SIG-M5 (cell line): ENCODE results near the gene EFS.
"Not testable (repeated sequence)": the region's sequence is repeated elsewhere in the genome, so short reads cannot be mapped to it uniquely, and the experiment has no call there.

ENCODE experiments used
- DNase-seq: peaks from one replicate; lab custom pipeline; 2025; lab: John Stamatoyannopoulos, UW

The EFS gene

GRCh38 chr14:23399591-23399990 is 34.6 kb upstream of the EFS start:
- no peak for DNase-seq

GRCh38 chr14:23399136-23399535 is 34.2 kb upstream of the EFS start:
- no peak for DNase-seq

- no peak for DNase-seq
These were observed 33.4 kb upstream of the EFS start for GRCh38 chr14:23398348-23398747.

DNA sequence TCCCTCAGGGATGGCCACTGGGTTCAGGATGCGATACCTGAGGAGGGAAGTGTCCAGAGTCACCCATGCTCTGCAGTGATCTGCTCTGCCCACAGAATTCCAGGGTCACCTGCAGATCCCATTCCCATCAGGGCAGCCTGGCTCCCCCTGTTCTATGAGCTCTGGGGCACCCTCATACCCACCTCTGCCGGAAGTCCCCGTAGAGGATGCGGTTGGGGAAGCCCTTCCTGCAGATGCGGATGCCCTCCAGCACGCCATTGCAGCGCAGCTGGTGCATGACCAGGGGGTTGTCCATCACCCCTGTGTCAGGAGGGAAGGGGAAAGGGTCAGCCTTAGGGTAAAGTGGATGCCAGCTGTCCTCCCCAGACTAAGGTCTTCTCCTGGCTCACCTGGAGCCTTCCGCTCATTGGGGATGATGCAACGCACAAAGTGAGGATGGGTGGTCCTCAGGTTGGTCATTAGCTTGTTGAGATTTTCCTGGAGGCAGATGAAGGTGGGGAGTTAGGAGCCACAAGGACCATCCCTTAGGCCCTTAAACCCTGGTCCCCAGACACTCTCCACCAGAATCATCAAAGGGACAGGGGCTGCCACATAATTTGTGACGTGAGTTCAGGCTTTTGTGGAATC is 31.9 kb upstream of the EFS start:
- DNase-seq: no peak

DNA sequence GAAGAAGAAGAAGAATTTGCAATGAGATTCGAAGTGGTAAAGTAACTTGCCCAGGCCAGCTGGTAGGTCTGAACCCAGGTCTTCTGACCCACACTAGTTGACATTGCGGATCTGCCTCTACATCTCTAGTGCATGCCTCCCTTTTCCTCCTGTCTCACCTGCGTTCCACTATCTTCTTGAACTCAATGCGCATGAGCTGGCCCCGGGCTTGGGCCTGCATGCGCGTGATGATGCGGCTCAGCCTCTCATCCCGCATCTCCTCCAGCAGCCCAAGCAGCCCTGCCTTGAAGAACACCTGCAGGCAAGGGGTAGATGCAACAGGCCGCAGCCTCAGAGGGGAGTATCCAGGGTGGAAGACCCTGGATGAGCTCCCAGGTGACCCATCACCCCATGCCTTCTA is 31.2 kb upstream of the EFS start:
- no peak for DNase-seq

DNA sequence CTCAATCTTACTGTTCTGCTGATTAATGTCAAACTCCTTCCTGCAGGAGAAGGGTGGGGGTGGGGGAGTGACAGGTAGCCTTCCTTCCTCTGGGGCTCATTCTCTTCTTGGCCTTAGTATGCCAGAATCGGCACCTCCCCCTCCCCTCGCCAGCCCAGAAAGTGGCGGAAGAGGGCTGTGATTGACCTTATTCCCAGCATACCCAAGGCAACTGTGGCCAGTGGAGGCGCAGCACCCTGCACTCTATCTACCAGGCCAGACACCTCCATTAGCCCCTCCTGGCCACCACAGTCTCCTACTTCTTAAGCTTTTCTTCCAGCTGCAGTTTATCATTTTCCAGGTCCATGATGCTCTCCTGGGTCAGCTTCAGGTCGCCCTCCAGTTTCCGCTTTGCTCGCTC is 27.6 kb upstream of the EFS start:
- DNase-seq: no peak

DNA sequence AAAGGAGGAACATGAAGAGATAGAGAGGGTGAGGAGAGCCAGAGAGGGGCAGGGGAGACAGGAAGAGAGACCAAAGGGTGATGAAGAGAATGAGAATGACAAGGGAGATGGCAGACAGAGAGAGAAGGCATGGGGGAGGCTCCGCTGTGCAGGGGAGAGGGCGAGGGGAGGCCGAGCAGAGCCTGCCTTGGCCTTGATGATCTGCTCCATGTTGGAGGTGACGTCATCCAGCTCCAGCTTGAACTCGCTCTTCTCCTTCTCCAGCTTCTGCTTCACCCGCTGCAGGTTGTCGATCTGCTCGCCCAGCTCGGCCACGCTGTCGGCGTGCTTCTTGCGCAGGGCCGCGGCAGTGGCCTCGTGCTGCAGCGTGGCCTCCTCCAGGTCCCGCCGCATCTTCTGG is 24.9 kb upstream of the EFS start:
- DNase-seq: not testable (repeated sequence)

GRCh38 chr14:23389396-23389795 is 24.4 kb upstream of the EFS start:
- DNase-seq: no peak

DNA sequence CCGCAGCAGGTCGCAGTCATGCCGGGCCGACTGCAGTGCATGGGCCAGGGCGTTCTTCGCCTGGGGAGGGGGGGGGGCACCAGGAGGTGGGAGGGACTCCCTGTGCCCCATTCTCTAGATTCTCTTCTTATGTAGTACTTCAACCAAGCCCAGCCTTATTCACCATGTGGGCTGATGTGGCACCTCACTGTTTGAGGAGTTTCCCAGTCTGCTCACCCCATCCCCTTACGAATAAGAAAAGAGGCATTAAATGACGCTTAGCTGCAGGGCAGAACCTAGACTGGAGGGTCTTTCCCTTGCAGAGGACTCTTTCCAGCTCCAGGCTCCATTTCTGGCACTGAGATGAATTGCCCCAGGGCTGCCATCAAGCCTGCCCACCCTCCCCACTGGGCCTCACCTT is 24.0 kb upstream of the EFS start:
- no peak for DNase-seq

GRCh38 chr14:23387916-23388882 is 23.2 kb upstream of the EFS start:
- no peak for DNase-seq

GRCh38 chr14:23386999-23387398 is 22.0 kb upstream of the EFS start:
- no peak for DNase-seq

GRCh38 chr14:23386266-23386657 is 21.3 kb upstream of the EFS start:
- DNase-seq: not testable (repeated sequence)

GRCh38 chr14:23385642-23386265 is 20.8 kb upstream of the EFS start:
- no peak for DNase-seq

GRCh38 chr14:23385244-23385641 is 20.3 kb upstream of the EFS start:
- DNase-seq: no peak

DNA sequence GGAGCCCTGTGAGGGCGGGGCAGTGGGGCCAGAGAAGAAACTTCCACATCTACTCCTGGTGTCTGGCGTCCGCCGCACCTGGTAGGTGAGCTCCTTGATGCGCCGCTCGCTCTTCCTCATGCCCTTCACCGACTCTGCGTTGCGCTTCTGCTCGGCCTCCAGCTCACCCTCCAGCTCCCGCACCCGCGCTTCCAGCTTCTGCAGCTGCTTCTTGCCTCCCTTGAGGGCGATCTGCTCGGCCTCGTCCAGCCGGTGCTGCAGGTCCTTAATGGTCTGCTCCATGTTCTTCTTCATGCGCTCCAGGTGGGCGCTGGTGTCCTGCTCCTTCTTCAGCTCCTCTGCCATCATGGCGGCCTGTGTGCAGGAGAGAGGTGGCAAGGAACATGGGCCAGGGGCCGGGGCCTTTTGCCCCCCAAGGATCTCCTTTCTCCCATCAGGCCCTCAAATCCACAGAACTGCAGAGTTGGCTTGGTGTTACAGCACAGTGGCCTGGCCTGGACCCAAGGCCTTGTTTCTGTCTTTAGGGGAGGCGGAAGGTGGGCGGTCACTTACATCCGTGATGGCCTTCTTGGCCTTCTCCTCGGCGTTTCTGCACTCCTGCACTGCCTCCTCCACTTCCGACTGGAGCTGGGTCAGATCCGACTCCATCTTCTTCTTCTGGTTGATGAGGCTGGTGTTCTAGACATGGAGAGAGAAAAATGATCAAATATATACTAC is 19.6 kb upstream of the EFS start:
- no peak for DNase-seq

GRCh38 chr14:23382731-23383440 is 17.9 kb upstream of the EFS start:
- DNase-seq: no peak

DNA sequence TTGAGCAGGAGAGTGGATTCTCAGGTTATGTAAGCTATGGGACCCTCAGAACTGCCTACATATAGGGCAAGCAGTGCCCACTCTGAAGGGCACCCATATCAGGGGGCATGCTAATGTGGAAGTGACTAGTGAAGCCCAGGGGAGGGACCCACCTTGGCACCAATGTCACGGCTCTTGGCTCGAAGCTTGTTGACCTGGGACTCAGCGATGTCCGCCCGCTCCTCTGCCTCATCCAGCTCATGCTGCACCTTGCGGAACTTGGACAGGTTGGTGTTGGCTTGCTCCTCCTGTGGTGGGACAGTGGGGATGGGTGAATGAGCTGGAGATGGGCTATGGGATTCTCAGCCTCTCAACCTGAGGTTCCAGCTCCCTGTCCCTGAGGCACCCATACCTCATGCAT is 17.3 kb upstream of the EFS start:
- DNase-seq: no peak

- no peak for DNase-seq
These were observed 16.9 kb upstream of the EFS start for GRCh38 chr14:23381871-23382270.

- no peak for DNase-seq
These were observed 16.0 kb upstream of the EFS start for GRCh38 chr14:23380976-23381375.

GRCh38 chr14:23380197-23380914 is 15.4 kb upstream of the EFS start:
- DNase-seq: no peak
